Hippocampal formation (tissue), 2 donors: Measurements from ENCODE around the gene YBX3.
A peak's percentile ranks its signal among the peaks of the same experiment; 100 is the strongest.
"Not testable (repeated sequence)": the region's sequence is repeated elsewhere in the genome, so short reads cannot be mapped to it uniquely, and the experiment has no call there.

Source experiments
- DNase-seq, 2 donors: peaks; one replicate each; lab custom pipeline; 2025; lab: John Stamatoyannopoulos, UW

Gene YBX3

GRCh38 chr12:10722905-10723746, at the start of gene YBX3:
Gene YBX3, minus strand, starts transcription at chr12:10723323. Its CDS starts 212 bp downstream, at chr12:10723111.
- peak; percentile 22 to 25 for DNase-seq

- peak in 1 of 2 donors; percentile 14 for DNase-seq
Measured at GRCh38 chr12:10771132-10771733, 48.1 kb upstream of the YBX3 start.

- DNase-seq = no peak
Measured at GRCh38 chr12:10759657-10760056, 36.5 kb upstream of the YBX3 start.

GRCh38 chr12:10756194-10756593, 33.1 kb upstream of the YBX3 start:
- no peak for DNase-seq

GRCh38 chr12:10753059-10753458, 29.9 kb upstream of the YBX3 start:
- DNase-seq = peak in 1 of 2 donors; percentile 21

GRCh38 chr12:10750385-10750727, 27.2 kb upstream of the YBX3 start:
- no peak for DNase-seq

- peak; percentile 58 to 95 for DNase-seq
Measured at GRCh38 chr12:10749700-10750384, 26.7 kb upstream of the YBX3 start.

GRCh38 chr12:10747730-10748129, 24.6 kb upstream of the YBX3 start:
- no peak for DNase-seq

- not testable (repeated sequence) for DNase-seq
Measured at GRCh38 chr12:10743420-10743819, 20.3 kb upstream of the YBX3 start.

GRCh38 chr12:10741845-10742244, 18.7 kb upstream of the YBX3 start:
- DNase-seq = no peak

- DNase-seq = no peak
Measured at GRCh38 chr12:10740182-10740581, 17.1 kb upstream of the YBX3 start.

GRCh38 chr12:10739157-10740118, 16.3 kb upstream of the YBX3 start:
- DNase-seq = no peak

GRCh38 chr12:10737249-10737648, 14.1 kb upstream of the YBX3 start:
- no peak for DNase-seq

GRCh38 chr12:10736463-10736862, 13.3 kb upstream of the YBX3 start:
- no peak for DNase-seq

GRCh38 chr12:10735428-10735827, 12.3 kb upstream of the YBX3 start:
- no peak for DNase-seq

- no peak for DNase-seq
Measured at GRCh38 chr12:10732549-10732948, 9.4 kb upstream of the YBX3 start.

- no peak for DNase-seq
Measured at GRCh38 chr12:10732066-10732465, 8.9 kb upstream of the YBX3 start.

GRCh38 chr12:10730559-10730958, 7.4 kb upstream of the YBX3 start:
- DNase-seq = no peak

GRCh38 chr12:10728091-10728490, 5.0 kb upstream of the YBX3 start:
- DNase-seq = no peak

- no peak for DNase-seq
Measured at GRCh38 chr12:10726945-10727344, 3.8 kb upstream of the YBX3 start.

- no peak for DNase-seq
Measured at GRCh38 chr12:10725003-10725402, 1.9 kb upstream of the YBX3 start.

- DNase-seq = peak in 1 of 2 donors; percentile 18
Measured at GRCh38 chr12:10722502-10722904, 620 bp downstream of the YBX3 start.
